T-helper 2 cell (primary cell): ENCODE data around the gene PTHLH.

Experiments
- DNase-seq, 5 experiments: peaks; one replicate each; pipeline versions ENCODE4 v3.0.0 to v3.0.0-alpha.2; 2012 to 2022

The PTHLH gene

GRCh38 chr12:27934276-27934675, 38.3 kb downstream of the PTHLH start:
- DNase-seq, result no peak

DNA sequence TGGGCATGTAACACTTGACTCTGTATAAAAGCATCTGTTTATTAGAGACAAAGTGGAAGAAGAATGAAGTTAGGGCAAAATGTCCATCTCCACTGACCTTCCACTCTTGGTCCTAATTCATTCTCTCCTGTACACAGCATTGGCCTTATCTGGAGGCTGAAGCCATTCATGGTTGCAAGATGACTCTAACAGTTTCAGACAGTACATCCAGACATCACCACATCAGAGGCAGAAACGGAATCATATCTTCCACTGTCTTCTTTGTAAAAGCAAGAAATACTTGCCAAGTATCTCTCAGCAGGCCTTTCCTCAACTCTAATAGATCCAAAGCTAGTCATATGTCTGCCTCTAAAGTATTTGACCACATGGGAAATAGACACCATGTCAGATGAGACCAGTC, 41.1 kb downstream of the PTHLH start:
- peak in 1 of 5 experiments; percentile 9 for DNase-seq

DNA sequence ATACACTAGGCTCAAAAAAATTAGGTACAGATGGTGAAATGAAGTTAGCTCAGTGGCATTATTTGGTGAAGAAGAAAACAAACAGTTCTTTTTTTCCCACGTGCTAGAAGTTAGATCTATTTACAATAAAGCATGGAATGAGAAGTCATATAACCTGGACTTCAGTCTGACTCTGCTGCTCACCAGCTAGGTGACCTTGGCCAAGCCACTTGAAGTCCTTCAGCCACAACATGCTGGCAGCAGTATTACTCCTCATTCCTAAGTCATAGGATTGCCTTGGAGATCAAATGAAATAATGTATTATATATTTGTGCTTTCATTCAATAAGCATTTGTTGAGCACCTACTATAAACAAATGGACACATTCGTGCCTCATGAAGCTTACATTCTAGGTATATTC, 45.2 kb downstream of the PTHLH start:
- DNase-seq, result no peak

GRCh38 chr12:27924350-27925135, 48.0 kb downstream of the PTHLH start:
- no peak for DNase-seq

DNA sequence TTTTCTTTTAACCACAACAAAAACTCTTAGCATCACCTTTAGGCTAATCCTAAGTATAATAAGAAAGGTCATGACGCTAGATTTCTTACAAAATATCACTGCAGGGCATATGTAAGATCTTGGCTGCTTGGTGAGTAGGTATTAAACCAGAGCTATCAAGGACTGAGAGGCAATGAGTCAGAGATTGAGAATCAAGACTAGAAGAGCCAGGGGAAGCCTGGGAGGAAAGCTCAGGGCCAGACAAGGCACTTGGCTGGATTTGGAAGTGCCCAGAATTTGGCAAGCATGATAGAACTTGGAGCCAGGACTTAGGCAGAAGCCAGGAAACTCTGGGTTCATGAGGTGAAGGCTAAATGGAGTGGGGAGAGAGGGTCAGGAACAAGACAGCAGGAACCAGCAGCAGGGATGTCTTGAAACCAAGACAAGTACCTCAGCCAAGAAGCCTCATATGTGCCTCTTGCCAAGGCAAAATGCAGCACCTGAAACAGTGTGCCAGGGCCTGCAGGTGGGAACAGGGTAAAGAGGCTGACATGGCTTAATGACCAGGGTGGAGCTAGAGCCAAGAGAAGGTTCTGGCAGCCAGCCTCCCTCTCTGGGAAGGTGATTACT, 49.9 kb downstream of the PTHLH start:
- DNase-seq, result no peak

DNA sequence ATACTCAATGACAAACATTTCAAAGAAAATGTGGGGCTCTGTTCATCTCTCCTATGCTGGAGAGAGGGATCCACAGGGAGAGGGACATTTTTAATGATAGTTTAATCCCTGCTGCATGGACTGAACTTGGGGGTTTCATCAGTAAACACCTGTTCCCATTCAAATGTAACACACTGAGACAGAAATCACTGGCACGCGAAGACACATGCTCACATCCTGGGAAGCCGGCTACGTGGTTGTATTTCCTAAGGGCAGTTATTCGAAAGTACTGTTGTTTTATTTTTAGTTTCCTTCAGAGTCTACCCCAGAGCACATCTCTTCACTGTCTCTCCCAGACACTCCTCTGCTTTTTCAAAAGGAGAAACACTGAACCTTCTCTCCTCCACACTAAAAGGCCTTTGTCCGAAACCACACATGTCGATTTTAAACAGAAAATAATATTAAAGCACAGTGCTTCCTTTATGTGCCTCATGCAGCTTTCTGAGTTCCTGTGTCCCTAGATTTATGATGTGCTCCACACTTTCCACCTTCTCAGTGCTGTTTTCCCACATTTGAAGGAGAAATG, 52.8 kb downstream of the PTHLH start:
- DNase-seq, result no peak

DNA sequence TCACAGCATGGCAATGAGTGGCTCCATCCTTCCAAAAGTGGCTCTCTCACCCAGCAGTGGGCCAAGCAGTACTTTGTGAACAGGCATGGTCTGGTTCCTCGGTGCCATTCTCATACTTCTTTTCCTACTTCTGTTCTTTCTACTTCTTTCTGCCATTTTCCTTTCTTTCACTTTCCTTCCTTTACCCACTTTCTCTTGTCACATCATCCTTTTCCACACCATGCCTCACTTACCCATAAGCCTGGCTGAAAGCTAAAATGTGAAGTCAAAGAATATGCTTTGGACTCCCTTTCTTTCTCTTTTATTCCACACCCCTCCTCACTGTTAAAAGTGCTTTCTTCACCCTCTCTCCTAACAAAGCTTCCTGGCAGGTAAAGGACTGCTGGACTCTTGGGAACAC, 57.0 kb downstream of the PTHLH start:
- DNase-seq, result no peak

DNA sequence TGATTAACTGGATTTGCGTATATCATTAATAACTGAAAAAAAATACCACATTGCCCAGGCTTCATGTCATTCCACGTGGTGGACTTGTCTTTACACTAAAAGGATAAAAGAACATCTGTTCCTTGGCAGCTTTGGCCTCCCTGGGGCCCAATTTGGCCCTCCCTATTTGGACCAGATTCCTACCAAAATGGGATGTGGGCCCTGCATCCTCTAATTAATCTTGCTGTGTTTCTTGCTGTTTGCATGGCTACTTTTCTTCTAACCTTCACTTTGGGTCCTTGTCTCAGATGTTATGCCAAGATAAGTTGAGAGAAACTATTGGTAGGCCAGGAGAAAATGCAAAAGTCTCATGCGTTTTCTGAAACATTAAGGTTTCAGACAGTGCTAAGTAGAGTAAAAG, 57.5 kb downstream of the PTHLH start:
- no peak for DNase-seq

GRCh38 chr12:27913999-27914614, 58.4 kb downstream of the PTHLH start:
- DNase-seq, result no peak

DNA sequence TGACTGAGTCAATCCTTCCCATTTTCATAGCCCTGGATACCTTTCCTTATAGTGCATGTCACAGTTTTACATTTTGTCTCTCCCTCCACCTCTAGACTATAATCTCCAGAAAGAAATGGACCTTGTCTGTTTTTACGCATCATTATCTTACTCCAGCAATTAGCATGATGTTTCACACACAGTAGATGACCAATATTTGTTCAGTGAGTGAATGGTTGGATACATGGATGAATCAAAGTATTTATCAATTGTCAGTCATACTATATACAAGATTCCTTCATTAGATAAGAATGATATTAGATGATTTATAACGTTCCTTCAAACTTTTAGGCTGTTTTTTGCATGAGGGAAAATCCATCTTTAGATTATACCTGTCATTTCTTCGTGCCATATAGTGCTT, 61.1 kb downstream of the PTHLH start:
- no peak for DNase-seq
